ENCODE measurements around the gene ZNF24. TPM values are rescaled to one million over a fixed set of nuclear protein-coding genes. Genes with fewer than 3 reads are reported as not detected.

The ZNF24 gene
- total and polyA plus RNA-seq, 9 donors = 18.7 to 64.8 (median 48.1) TPM

GRCh38 chr18:35328868-35329267, 15.4 kb downstream of the ZNF24 start:
- intact Hi-C loops (cut with DNase I) = no loop called here
- Histone ChIP-seq H3K27me3 (no peaks in the 10 kb centered on the region), H3K4me1 (ENCODE audit: insufficient read depth) (no peaks in the 10 kb centered on the region), H3K27ac (no peak overlapping the region), H3K9me3 (no peaks in the 10 kb centered on the region), H3K4me3 (no peak overlapping the region), H3K36me3 (no peaks in the 10 kb centered on the region)
- no peak for TF ChIP-seq CTCF (IDR thresholded peaks at IDR 0.05)
- TF ChIP-seq POLR2A (IDR thresholded peaks at IDR 0.05) = no peak
- no peak for TF ChIP-seq EP300 (IDR thresholded peaks at IDR 0.05)
- DNase-seq = no peak

- Histone ChIP-seq H3K9me3 (no peaks in the 10 kb centered on the region), H3K36me3 (no peaks in the 10 kb centered on the region), H3K27me3 (no peaks in the 10 kb centered on the region), H3K27ac (no peak overlapping the region), H3K4me1 (ENCODE audit: insufficient read depth) (no peaks in the 10 kb centered on the region), H3K4me3 (no peak overlapping the region)
- intact Hi-C loops (cut with DNase I) = no loop called here
- 52 to 75% (median 54%) methylated on average over 3 of the region's 3 CpGs for WGBS, 3 donors
- DNase-seq = no peak
- TF ChIP-seq CTCF (IDR thresholded peaks at IDR 0.05) = no peak
- no peak for TF ChIP-seq POLR2A (IDR thresholded peaks at IDR 0.05)
- TF ChIP-seq EP300 (IDR thresholded peaks at IDR 0.05) = no peak
Measured at GRCh38 chr18:35326695-35327387, 17.4 kb downstream of the ZNF24 start.

- no peaks in the 10 kb centered on the region for H3K36me3 ChIP-seq
Measured at GRCh38 chr18:35324926-35325655, 19.1 kb downstream of the ZNF24 start.

More at GRCh38 chr18:35324926-35325655, 19.1 kb downstream of the ZNF24 start:
- TF ChIP-seq CTCF (IDR thresholded peaks at IDR 0.05) (no peak), POLR2A (IDR thresholded peaks at IDR 0.05) (no peak), EP300 (IDR thresholded peaks at IDR 0.05) (no peak)
- no peak for DNase-seq
- Histone ChIP-seq H3K27me3 (no peaks in the 10 kb centered on the region), H3K27ac (no peak overlapping the region), H3K4me3 (no peak overlapping the region), H3K4me1 (ENCODE audit: insufficient read depth) (no peaks in the 10 kb centered on the region), H3K9me3 (no peaks in the 10 kb centered on the region)
- WGBS, 3 donors = 27 to 84% (median 52%) methylated on average over 2 of the region's 2 CpGs
- intact Hi-C loops (cut with DNase I) = no loop called here

All from ovary (tissue), 9 donors.